GM12891 (cell line): Measurements from ENCODE around the gene DEPDC5.

Experiments used
- DNase-seq: peaks from one replicate; pipeline ENCODE4 v3.0.0; 2011; ENCODE audit warnings: low spot score; ENCODE audit not compliant: insufficient read length
- FAIRE-seq: peaks from 2 replicates; lab custom pipeline; 2011; peaks lifted over from hg19 to GRCh38; lab: Jason Lieb, UNC
- PAX5 ChIP-seq: IDR thresholded peaks from 2 replicates; pipeline ENCODE4 v1.6.1; 2011; ENCODE audit warnings: low read length, moderate library complexity, mild to moderate bottlenecking; ENCODE audit not compliant: insufficient read depth, severe bottlenecking
- POLR2A ChIP-seq: IDR thresholded peaks from 2 replicates; pipeline ENCODE4 v1.6.1; 2011; ENCODE audit warnings: low read depth, low read length, control low read depth
- POLR2AphosphoS5 ChIP-seq: IDR thresholded peaks from 2 replicates; pipeline ENCODE4 v1.6.1; 2011; ENCODE audit warnings: low read depth, low read length, control low read depth
- POU2F2 ChIP-seq: IDR thresholded peaks from 2 replicates; pipeline ENCODE4 v1.6.1; 2011; ENCODE audit warnings: low read depth, mild to moderate bottlenecking, control low read depth, low read length, moderate library complexity
- SPI1 ChIP-seq: IDR thresholded peaks from 2 replicates; pipeline ENCODE4 v1.6.1; 2011; ENCODE audit warnings: low read depth, low read length, control low read depth
- TAF1 ChIP-seq: IDR thresholded peaks from 2 replicates; pipeline ENCODE4 v1.6.1; 2011; ENCODE audit warnings: low read depth, low read length, control low read depth

Gene DEPDC5

GRCh38 chr22:31945443-31945855 lies 191.6 kb downstream of the DEPDC5 start:
- FAIRE-seq (peak; percentile 86), DNase-seq (no peak)
- TF ChIP-seq SPI1 = 0 out of 2 replicates have a peak, but pooled peaks have one; percentile 4
- no peak for TF ChIP-seq POLR2A

- DNase-seq (no peak), FAIRE-seq (peak; percentile 64)
- TF ChIP-seq POLR2A = no peak
- no peak for TF ChIP-seq PAX5
- TF ChIP-seq POU2F2 = no peak
- TF ChIP-seq POLR2AphosphoS5 = no peak
- no peak for TF ChIP-seq SPI1
- no peak for TF ChIP-seq TAF1
Measured at GRCh38 chr22:31945971-31946680, 192.3 kb downstream of the DEPDC5 start.

GRCh38 chr22:31947296-31947695 lies 193.5 kb downstream of the DEPDC5 start:
- DNase-seq (no peak), FAIRE-seq (peak; percentile 94)
- TF ChIP-seq POLR2AphosphoS5 (no peak), POLR2A (no peak), POU2F2 (no peak), PAX5 (no peak), TAF1 (no peak), SPI1 (no peak)

- DNase-seq (no peak), FAIRE-seq (no peak)
- no peak for TF ChIP-seq POLR2A
- TF ChIP-seq POLR2AphosphoS5 = no peak
- no peak for TF ChIP-seq PAX5
- no peak for TF ChIP-seq POU2F2
- TF ChIP-seq TAF1 = no peak
- TF ChIP-seq SPI1 = no peak
Measured at GRCh38 chr22:31948002-31948401, 194.2 kb downstream of the DEPDC5 start.

- DNase-seq (no peak), FAIRE-seq (no peak)
Measured at GRCh38 chr22:31950226-31950625, 196.4 kb downstream of the DEPDC5 start.

GRCh38 chr22:31951194-31952093 lies 197.6 kb downstream of the DEPDC5 start:
- peak; percentile 23 for FAIRE-seq
- DNase-seq = no peak
- TF ChIP-seq POLR2AphosphoS5 = no peak

More at GRCh38 chr22:31950226-31950625, 196.4 kb downstream of the DEPDC5 start:
- TF ChIP-seq TAF1 (no peak), POLR2A (no peak), PAX5 (no peak), POU2F2 (no peak), SPI1 (no peak), POLR2AphosphoS5 (no peak)

- DNase-seq = no peak
- no peak for TF ChIP-seq SPI1
- no peak for TF ChIP-seq POLR2A
- no peak for TF ChIP-seq TAF1
- TF ChIP-seq PAX5 = no peak
- no peak for TF ChIP-seq POLR2AphosphoS5
- TF ChIP-seq POU2F2 = no peak
- FAIRE-seq = no peak
Measured at GRCh38 chr22:31952094-31952401, 198.2 kb downstream of the DEPDC5 start.

- DNase-seq (no peak), FAIRE-seq (no peak)
- TF ChIP-seq POLR2AphosphoS5 = no peak
- no peak for TF ChIP-seq POU2F2
- TF ChIP-seq SPI1 = no peak
- TF ChIP-seq POLR2A = no peak
Measured at GRCh38 chr22:31952472-31952871, 198.7 kb downstream of the DEPDC5 start.

- no peak for TF ChIP-seq POLR2A
- no peak for TF ChIP-seq PAX5
- no peak for TF ChIP-seq POLR2AphosphoS5
- no peak for TF ChIP-seq TAF1
- no peak for TF ChIP-seq SPI1
- TF ChIP-seq POU2F2 = no peak
- DNase-seq = no peak
- FAIRE-seq = no peak
Measured at GRCh38 chr22:31953261-31953660, 199.4 kb downstream of the DEPDC5 start.
